ENCODE results near the gene C1QTNF3.
"Not testable (repeated sequence)": the region's sequence is repeated elsewhere in the genome, so short reads cannot be mapped to it uniquely, and the experiment has no call there.

C1QTNF3 gene

DNA sequence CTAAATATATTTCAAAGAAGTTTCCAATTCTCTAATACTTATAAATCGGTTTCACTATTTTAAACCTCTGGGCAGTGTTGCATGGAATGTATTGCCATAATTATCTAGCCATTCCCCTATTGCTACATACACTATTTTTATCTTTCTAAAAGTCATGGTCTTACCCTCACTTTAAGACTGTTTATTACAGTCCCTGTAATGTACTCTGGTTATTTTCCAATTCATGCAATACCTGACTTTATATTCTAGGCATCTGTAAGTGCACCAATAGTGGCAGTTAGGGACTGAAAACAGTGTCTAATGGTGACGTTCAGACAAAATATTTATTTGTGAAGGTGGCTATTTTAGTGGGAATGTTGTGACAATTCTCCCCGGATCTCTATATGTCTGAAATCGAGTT lies 40.9 kb upstream of the C1QTNF3 start:
- H3K36me3 ChIP-seq (ENCODE audit: control insufficient read depth in 1 of 2, insufficient read depth in 2 of 2, low read depth in 1 of 2, low read length in 2 of 2); H2BK12ac ChIP-seq (ENCODE audit: low read length in 2 of 2); H4K91ac ChIP-seq (ENCODE audit: low read length); H2AK5ac ChIP-seq (ENCODE audit: low read length, severe bottlenecking); DNase-seq; H2BK15ac ChIP-seq (ENCODE audit: low read depth, poor library complexity, severe bottlenecking); H2BK120ac ChIP-seq (ENCODE audit: low read depth, low read length); H3K27ac ChIP-seq (ENCODE audit: low read length, poor library complexity, severe bottlenecking); H3K23ac ChIP-seq (ENCODE audit: low read length in 2 of 2); H3K4me3 ChIP-seq (ENCODE audit: insufficient read depth in 1 of 2, low read depth in 1 of 2, low read length in 2 of 2); H3K14ac ChIP-seq (ENCODE audit: low read length in 2 of 2); H3K4me1 ChIP-seq (ENCODE audit: control insufficient read depth, insufficient read depth, low read depth, low read length); H3K4me2 ChIP-seq (ENCODE audit: low read length, poor library complexity, severe bottlenecking); H3K4ac ChIP-seq (ENCODE audit: low read depth in 1 of 2, low read length in 2 of 2); H3K9me3 ChIP-seq (ENCODE audit: control insufficient read depth, low read length); H2AFZ ChIP-seq (ENCODE audit: low read depth, low read length); H3K9ac ChIP-seq (ENCODE audit: low read length); H4K8ac ChIP-seq (ENCODE audit: low read length); H2BK5ac ChIP-seq (ENCODE audit: low read depth, low read length, poor library complexity, severe bottlenecking); H3K27me3 ChIP-seq (ENCODE audit: control insufficient read depth in 1 of 2, insufficient read depth in 1 of 2, low read length in 2 of 2); H3K18ac ChIP-seq (ENCODE audit: low read depth in 1 of 2, low read length in 2 of 2); H3K79me1 ChIP-seq (replicated peaks; ENCODE audit: low read length, poor library complexity, severe bottlenecking): not testable (repeated sequence)
- WGBS = 95% methylated on average over 1 of the region's 4 CpGs

DNA sequence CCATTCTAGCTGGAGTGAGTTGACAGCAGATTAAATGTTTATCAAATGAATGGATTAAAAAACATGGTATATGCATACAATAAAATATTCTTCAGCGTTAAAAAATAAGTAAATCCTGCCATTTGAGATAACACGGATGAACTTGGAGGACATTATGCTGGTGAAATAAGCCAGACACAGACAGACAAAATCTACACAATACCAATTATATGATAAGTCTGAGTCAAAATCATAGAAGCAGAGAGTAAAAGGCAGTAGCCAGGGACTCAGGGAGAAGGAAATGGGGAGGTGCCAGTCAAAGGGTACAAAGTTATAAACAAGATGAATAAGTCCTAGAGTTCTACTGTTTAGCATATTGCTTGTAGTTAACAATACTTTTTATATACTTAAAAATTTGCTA lies 36.5 kb upstream of the C1QTNF3 start:
- H3K4me2 ChIP-seq (ENCODE audit: low read length, poor library complexity, severe bottlenecking); H3K4me1 ChIP-seq (ENCODE audit: control insufficient read depth, insufficient read depth, low read depth, low read length); H4K8ac ChIP-seq (ENCODE audit: low read length); H2BK15ac ChIP-seq (ENCODE audit: low read depth, poor library complexity, severe bottlenecking); DNase-seq; H2AK5ac ChIP-seq (ENCODE audit: low read length, severe bottlenecking); H2BK5ac ChIP-seq (ENCODE audit: low read depth, low read length, poor library complexity, severe bottlenecking); H2AFZ ChIP-seq (ENCODE audit: low read depth, low read length); H2BK120ac ChIP-seq (ENCODE audit: low read depth, low read length); H3K4me3 ChIP-seq (ENCODE audit: insufficient read depth in 1 of 2, low read depth in 1 of 2, low read length in 2 of 2); H4K91ac ChIP-seq (ENCODE audit: low read length); H3K14ac ChIP-seq (ENCODE audit: low read length in 2 of 2); H3K18ac ChIP-seq (ENCODE audit: low read depth in 1 of 2, low read length in 2 of 2); H3K23ac ChIP-seq (ENCODE audit: low read length in 2 of 2); H3K9me3 ChIP-seq (ENCODE audit: control insufficient read depth, low read length); H3K4ac ChIP-seq (ENCODE audit: low read depth in 1 of 2, low read length in 2 of 2); H3K79me1 ChIP-seq (replicated peaks; ENCODE audit: low read length, poor library complexity, severe bottlenecking); H3K36me3 ChIP-seq (ENCODE audit: control insufficient read depth in 1 of 2, insufficient read depth in 2 of 2, low read depth in 1 of 2, low read length in 2 of 2); H3K9ac ChIP-seq (ENCODE audit: low read length); H3K27me3 ChIP-seq (ENCODE audit: control insufficient read depth in 1 of 2, insufficient read depth in 1 of 2, low read length in 2 of 2); H3K27ac ChIP-seq (ENCODE audit: low read length, poor library complexity, severe bottlenecking); H2BK12ac ChIP-seq (ENCODE audit: low read length in 2 of 2): not testable (repeated sequence)
- no CpG with 5 or more reads among the region's 2 CpGs for WGBS

DNA sequence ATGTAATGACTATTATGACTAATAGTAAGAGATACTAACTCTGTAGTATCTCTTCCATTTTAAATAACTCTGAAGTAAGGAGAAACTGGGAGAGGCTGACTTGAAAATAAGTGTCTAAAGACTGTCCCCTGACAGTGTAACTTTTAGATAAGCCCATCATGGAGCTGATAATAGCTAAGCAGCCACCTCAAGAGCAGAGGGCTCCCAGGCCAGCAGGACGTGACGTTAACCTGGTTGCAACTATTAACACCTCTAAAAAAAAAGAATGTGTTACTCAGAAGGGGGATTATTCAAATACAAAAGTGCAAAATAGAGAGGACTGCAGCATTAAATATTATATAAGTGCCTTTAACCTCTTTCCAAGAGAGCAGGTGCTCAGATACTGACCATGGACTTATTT lies 34.6 kb upstream of the C1QTNF3 start:
- not testable (repeated sequence) for DNase-seq; H3K27me3 ChIP-seq (ENCODE audit: control insufficient read depth in 1 of 2, insufficient read depth in 1 of 2, low read length in 2 of 2); H3K4me1 ChIP-seq (ENCODE audit: control insufficient read depth, insufficient read depth, low read depth, low read length); H4K91ac ChIP-seq (ENCODE audit: low read length); H3K4ac ChIP-seq (ENCODE audit: low read depth in 1 of 2, low read length in 2 of 2); H2BK12ac ChIP-seq (ENCODE audit: low read length in 2 of 2); H3K23ac ChIP-seq (ENCODE audit: low read length in 2 of 2); H2AFZ ChIP-seq (ENCODE audit: low read depth, low read length); H2BK5ac ChIP-seq (ENCODE audit: low read depth, low read length, poor library complexity, severe bottlenecking); H2AK5ac ChIP-seq (ENCODE audit: low read length, severe bottlenecking); H3K36me3 ChIP-seq (ENCODE audit: control insufficient read depth in 1 of 2, insufficient read depth in 2 of 2, low read depth in 1 of 2, low read length in 2 of 2); H3K18ac ChIP-seq (ENCODE audit: low read depth in 1 of 2, low read length in 2 of 2); H3K27ac ChIP-seq (ENCODE audit: low read length, poor library complexity, severe bottlenecking); H3K79me1 ChIP-seq (replicated peaks; ENCODE audit: low read length, poor library complexity, severe bottlenecking); H2BK120ac ChIP-seq (ENCODE audit: low read depth, low read length); H3K4me2 ChIP-seq (ENCODE audit: low read length, poor library complexity, severe bottlenecking); H3K9ac ChIP-seq (ENCODE audit: low read length); H4K8ac ChIP-seq (ENCODE audit: low read length); H3K4me3 ChIP-seq (ENCODE audit: insufficient read depth in 1 of 2, low read depth in 1 of 2, low read length in 2 of 2); H2BK15ac ChIP-seq (ENCODE audit: low read depth, poor library complexity, severe bottlenecking); H3K14ac ChIP-seq (ENCODE audit: low read length in 2 of 2); H3K9me3 ChIP-seq (ENCODE audit: control insufficient read depth, low read length)
- whole genome bisulfite sequencing = no CpG with 5 or more reads among the region's 2 CpGs

DNA sequence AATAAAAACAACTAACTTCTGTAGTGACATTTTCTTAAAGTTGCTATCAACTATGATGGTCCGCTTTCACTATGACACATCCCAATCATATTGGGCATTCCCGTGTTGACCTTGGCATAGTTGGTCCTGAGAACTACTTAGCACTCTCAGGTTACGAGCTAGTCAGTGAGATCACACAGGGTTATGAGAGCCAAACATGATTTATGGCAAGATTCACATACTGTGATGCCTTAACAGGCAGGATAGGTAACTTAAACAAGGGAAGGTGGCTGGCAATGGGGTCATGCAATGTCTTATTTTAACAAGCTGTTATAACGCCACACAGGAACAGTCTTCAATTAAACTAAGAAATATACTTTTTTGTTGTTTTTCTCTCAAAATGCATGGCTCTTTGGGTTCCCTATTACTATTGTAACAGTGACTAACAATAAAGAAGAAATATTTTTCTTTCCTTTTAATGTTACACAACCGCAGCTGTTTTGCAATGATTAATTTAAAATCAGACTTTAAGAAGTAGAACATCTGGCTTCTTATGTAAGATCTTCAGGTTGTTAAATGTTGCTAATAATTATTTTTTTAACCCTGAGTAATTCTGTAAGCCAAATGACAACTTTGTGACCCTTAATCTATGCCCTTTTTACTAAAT lies 33.8 kb upstream of the C1QTNF3 start:
- H4K8ac ChIP-seq (ENCODE audit: low read length); DNase-seq; H3K4me1 ChIP-seq (ENCODE audit: control insufficient read depth, insufficient read depth, low read depth, low read length); H2BK12ac ChIP-seq (ENCODE audit: low read length in 2 of 2); H3K9ac ChIP-seq (ENCODE audit: low read length); H3K18ac ChIP-seq (ENCODE audit: low read depth in 1 of 2, low read length in 2 of 2); H2BK15ac ChIP-seq (ENCODE audit: low read depth, poor library complexity, severe bottlenecking); H3K4me2 ChIP-seq (ENCODE audit: low read length, poor library complexity, severe bottlenecking); H3K27ac ChIP-seq (ENCODE audit: low read length, poor library complexity, severe bottlenecking); H3K4ac ChIP-seq (ENCODE audit: low read depth in 1 of 2, low read length in 2 of 2); H3K4me3 ChIP-seq (ENCODE audit: insufficient read depth in 1 of 2, low read depth in 1 of 2, low read length in 2 of 2); H2AK5ac ChIP-seq (ENCODE audit: low read length, severe bottlenecking); H2AFZ ChIP-seq (ENCODE audit: low read depth, low read length); H3K23ac ChIP-seq (ENCODE audit: low read length in 2 of 2); H3K36me3 ChIP-seq (ENCODE audit: control insufficient read depth in 1 of 2, insufficient read depth in 2 of 2, low read depth in 1 of 2, low read length in 2 of 2); H2BK120ac ChIP-seq (ENCODE audit: low read depth, low read length); H3K14ac ChIP-seq (ENCODE audit: low read length in 2 of 2); H3K9me3 ChIP-seq (ENCODE audit: control insufficient read depth, low read length); H2BK5ac ChIP-seq (ENCODE audit: low read depth, low read length, poor library complexity, severe bottlenecking); H3K27me3 ChIP-seq (ENCODE audit: control insufficient read depth in 1 of 2, insufficient read depth in 1 of 2, low read length in 2 of 2); H3K79me1 ChIP-seq (replicated peaks; ENCODE audit: low read length, poor library complexity, severe bottlenecking); H4K91ac ChIP-seq (ENCODE audit: low read length): not testable (repeated sequence)
- no CpG with 5 or more reads among the region's 5 CpGs for WGBS

All from mesenchymal stem cell (in vitro differentiated cells and primary cell).